DND-41 (cell line): ENCODE data around the gene PUS7.

Experiments used
- ATAC-seq: fragments of 200-7000 bp; cut with Tn5 transposase; 3 replicates; pipeline ENCODE4 v1.9.1; 2021; ENCODE audit warnings: low read depth; ENCODE audit not compliant: insufficient read depth
- DNase-seq: peaks from one replicate; pipeline ENCODE4 v3.0.0-alpha.2; 2020
- H2AFZ ChIP-seq: 2 replicates; pipeline ENCODE4 v1.6.0; 2012; ENCODE audit warnings: low read depth, low read length
- H3K27ac ChIP-seq: 2 replicates; pipeline ENCODE4 v1.5.1; 2012; ENCODE audit warnings: low read length, inconsistent platforms
- H3K27me3 ChIP-seq: fragments of 200-600 bp; sonication (generic); 2 replicates; pipeline ENCODE4 v1.6.0; 2012; ENCODE audit warnings: low read length, mild to moderate bottlenecking, inconsistent platforms; ENCODE audit not compliant: insufficient read depth, poor library complexity
- H3K36me3 ChIP-seq: 2 replicates; pipeline ENCODE4 v1.5.1; 2012; ENCODE audit warnings: low read length, inconsistent platforms; ENCODE audit not compliant: insufficient read depth
- H3K4me1 ChIP-seq: 2 replicates; pipeline ENCODE4 v1.5.1; 2012; ENCODE audit warnings: mild to moderate bottlenecking, low read length; ENCODE audit not compliant: insufficient read depth
- H3K4me2 ChIP-seq: 2 replicates; pipeline ENCODE4 v1.6.0; 2012; ENCODE audit warnings: mild to moderate bottlenecking, moderate library complexity, low read length, inconsistent platforms; ENCODE audit not compliant: insufficient read depth
- H3K4me3 ChIP-seq, 2 experiments: fragments of 200-600 bp in 1 of 2; shearing (Covaris generic) in 1 of 2; 2 replicates each; pipeline ENCODE4 v1.5.1; 2012 to 2016; ENCODE audit warnings: inconsistent platforms in 2 of 2, low read length in 2 of 2, mild to moderate bottlenecking in 2 of 2, low read depth in 1 of 2, moderate library complexity in 1 of 2
- H3K79me2 ChIP-seq: 2 replicates; pipeline ENCODE4 v1.6.0; 2012; ENCODE audit warnings: low read length, inconsistent platforms; ENCODE audit not compliant: insufficient read depth
- H3K9ac ChIP-seq: 2 replicates; pipeline ENCODE4 v1.6.0; 2012; ENCODE audit warnings: low read depth, mild to moderate bottlenecking, inconsistent platforms, low read length, moderate library complexity
- H3K9me3 ChIP-seq: 2 replicates; pipeline ENCODE4 v1.5.1; 2012; ENCODE audit warnings: low read length, moderate library complexity, mild to moderate bottlenecking, inconsistent platforms; ENCODE audit not compliant: insufficient read depth, severe bottlenecking
- H4K20me1 ChIP-seq: 2 replicates; pipeline ENCODE4 v1.6.0; 2012; ENCODE audit warnings: low read length; ENCODE audit not compliant: insufficient read depth
- EZH2 ChIP-seq: IDR thresholded peaks from 3 replicates; pipeline ENCODE4 v1.6.1; 2012; ENCODE audit warnings: borderline replicate concordance, low read depth, mild to moderate bottlenecking, moderate library complexity, low read length, inconsistent platforms; ENCODE audit not compliant: severe bottlenecking
- TF ChIP-seq, protein P1 (sequence below): IDR thresholded peaks from 2 replicates; pipeline ENCODE4 v1.5.1; 2012; ENCODE audit warnings: borderline replicate concordance, low read length, moderate library complexity, mild to moderate bottlenecking; ENCODE audit not compliant: poor library complexity, severe bottlenecking; ENCODE audit errors: extremely low read depth

PUS7 gene

DNA sequence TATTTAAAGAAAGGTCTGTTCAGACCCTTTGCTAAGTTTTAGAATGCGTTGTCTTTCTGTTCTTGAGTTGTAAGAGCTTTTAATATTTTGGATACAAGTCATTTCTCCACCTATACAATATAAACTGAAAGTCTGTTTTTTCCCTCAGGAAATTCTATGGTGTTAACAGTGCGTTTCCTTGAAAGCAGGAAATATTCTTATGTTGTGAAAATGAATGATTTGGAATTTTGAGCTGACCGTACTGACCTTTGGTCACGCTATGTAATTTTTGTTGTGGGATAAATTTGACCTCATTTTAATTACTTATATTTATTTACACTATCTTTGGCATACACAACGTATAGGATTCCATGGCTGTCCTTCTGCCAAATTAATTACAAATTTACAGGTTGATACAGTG lies 43.5 kb downstream of the PUS7 start:
- TF ChIP-seq, protein P1, sequence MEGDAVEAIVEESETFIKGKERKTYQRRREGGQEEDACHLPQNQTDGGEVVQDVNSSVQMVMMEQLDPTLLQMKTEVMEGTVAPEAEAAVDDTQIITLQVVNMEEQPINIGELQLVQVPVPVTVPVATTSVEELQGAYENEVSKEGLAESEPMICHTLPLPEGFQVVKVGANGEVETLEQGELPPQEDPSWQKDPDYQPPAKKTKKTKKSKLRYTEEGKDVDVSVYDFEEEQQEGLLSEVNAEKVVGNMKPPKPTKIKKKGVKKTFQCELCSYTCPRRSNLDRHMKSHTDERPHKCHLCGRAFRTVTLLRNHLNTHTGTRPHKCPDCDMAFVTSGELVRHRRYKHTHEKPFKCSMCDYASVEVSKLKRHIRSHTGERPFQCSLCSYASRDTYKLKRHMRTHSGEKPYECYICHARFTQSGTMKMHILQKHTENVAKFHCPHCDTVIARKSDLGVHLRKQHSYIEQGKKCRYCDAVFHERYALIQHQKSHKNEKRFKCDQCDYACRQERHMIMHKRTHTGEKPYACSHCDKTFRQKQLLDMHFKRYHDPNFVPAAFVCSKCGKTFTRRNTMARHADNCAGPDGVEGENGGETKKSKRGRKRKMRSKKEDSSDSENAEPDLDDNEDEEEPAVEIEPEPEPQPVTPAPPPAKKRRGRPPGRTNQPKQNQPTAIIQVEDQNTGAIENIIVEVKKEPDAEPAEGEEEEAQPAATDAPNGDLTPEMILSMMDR = no peak
- no peak for TF ChIP-seq EZH2
- no peak overlapping the region for H3K27ac ChIP-seq
- no peaks in the 10 kb centered on the region for H3K79me2 ChIP-seq
- no peaks in the 10 kb centered on the region for H3K4me1 ChIP-seq
- peaks cover 30% of the 10 kb centered on the region for H3K36me3 ChIP-seq
- no peaks in the 10 kb centered on the region for H3K27me3 ChIP-seq
- no peak for ATAC-seq
- no peak overlapping the region for H3K9ac ChIP-seq
- no peak overlapping the region for H3K4me3 ChIP-seq
- DNase-seq = no peak
- no peaks in the 10 kb centered on the region for H4K20me1 ChIP-seq
- no peak overlapping the region for H2AFZ ChIP-seq
- no peaks in the 10 kb centered on the region for H3K9me3 ChIP-seq
- no peak overlapping the region for H3K4me2 ChIP-seq

DNA sequence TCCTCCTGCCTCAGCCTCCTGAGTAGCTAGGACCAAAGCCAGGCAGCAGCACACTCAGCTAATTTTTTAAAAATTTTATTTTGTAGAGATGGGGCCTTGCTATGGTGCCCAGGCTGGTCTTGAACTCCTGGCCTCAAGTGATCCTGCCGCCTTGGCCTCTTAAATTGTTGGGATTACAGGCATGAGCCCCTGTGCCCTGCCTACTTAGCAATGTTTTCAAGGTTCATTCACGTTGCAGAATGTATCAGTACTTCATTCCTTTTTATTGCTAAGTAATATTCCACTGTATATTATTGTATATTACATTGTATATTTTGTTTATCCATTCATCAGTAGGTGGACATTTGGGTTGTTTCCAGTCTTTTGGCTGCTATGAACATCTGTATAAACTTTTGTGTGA lies 44.2 kb downstream of the PUS7 start:
- Histone ChIP-seq H3K79me2 (no peaks in the 10 kb centered on the region), H3K4me1 (no peaks in the 10 kb centered on the region), H3K4me2 (no peak overlapping the region), H3K27me3 (no peaks in the 10 kb centered on the region), H3K9me3 (no peaks in the 10 kb centered on the region), H3K27ac (no peak overlapping the region), H3K36me3 (peaks cover 30% of the 10 kb centered on the region), H2AFZ (no peak overlapping the region), H3K9ac (no peak overlapping the region), H4K20me1 (no peaks in the 10 kb centered on the region), H3K4me3 (no peak overlapping the region)
- DNase-seq (no peak), ATAC-seq (no peak)
- no peak for TF ChIP-seq EZH2
- TF ChIP-seq, protein P1 = no peak

DNA sequence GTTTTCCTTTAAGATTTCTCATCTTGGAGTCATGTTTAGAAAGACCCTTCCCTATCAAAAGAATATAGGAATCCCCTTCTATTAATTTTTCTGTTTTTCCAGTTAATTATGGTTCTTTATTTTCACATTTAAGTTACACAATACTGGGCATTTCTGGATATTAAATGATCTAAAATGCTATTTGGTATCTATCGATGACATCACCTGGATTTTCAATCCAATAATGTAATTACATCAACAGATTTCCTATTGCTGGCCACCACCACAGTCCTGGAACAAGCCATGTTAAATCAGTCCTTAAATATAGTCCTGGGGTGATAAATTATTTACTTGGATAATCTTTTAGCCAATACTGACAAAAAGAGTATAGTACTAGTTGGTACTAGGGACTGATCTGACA lies 48.0 kb downstream of the PUS7 start:
- H3K27ac ChIP-seq = no peak overlapping the region
- no peak overlapping the region for H3K4me2 ChIP-seq
- H3K79me2 ChIP-seq = no peaks in the 10 kb centered on the region
- DNase-seq = no peak
- peaks cover 25% of the 10 kb centered on the region; the same call in 1 of the 2 replicates for H3K36me3 ChIP-seq
- ATAC-seq = no peak
- no peak overlapping the region for H3K4me3 ChIP-seq
- H3K27me3 ChIP-seq = no peaks in the 10 kb centered on the region
- H2AFZ ChIP-seq = no peak overlapping the region
- TF ChIP-seq, protein P1 = no peak
- no peak for TF ChIP-seq EZH2
- no peaks in the 10 kb centered on the region for H4K20me1 ChIP-seq
- H3K4me1 ChIP-seq = no peaks in the 10 kb centered on the region
- no peak overlapping the region for H3K9ac ChIP-seq
- H3K9me3 ChIP-seq = no peaks in the 10 kb centered on the region

DNA sequence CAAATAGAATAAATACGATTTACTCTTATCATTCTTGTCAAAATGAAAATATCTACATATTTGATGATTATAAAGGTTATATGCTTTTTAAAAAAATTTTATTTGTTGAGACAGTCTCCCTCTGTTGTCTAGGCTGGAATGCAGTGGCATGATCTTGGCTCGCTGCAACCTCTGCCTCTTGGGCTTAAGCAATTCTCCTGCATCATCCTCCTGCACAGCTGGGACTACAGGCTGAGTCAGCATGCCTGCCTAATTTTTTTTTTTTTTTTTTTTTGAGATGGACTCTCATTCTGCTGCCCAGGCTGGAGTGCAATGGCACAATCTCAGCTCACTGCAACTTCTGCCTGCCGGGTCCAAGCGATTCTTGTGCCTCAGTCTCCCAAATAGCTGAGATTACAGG lies 48.9 kb downstream of the PUS7 start:
- Histone ChIP-seq H3K4me1 (no peaks in the 10 kb centered on the region), H3K4me3 (no peak overlapping the region), H3K4me2 (no peak overlapping the region), H3K27me3 (no peaks in the 10 kb centered on the region), H3K79me2 (no peaks in the 10 kb centered on the region), H3K9me3 (no peaks in the 10 kb centered on the region), H3K36me3 (peaks cover 22% of the 10 kb centered on the region; the same call in 1 of the 2 replicates), H3K9ac (no peak overlapping the region), H4K20me1 (no peaks in the 10 kb centered on the region), H3K27ac (no peak overlapping the region), H2AFZ (no peak overlapping the region)
- TF ChIP-seq, protein P1 = no peak
- no peak for TF ChIP-seq EZH2
- ATAC-seq = no peak
- no peak for DNase-seq
